Stimulated activated CD8-positive, alpha-beta memory T cell treated with anti-CD3 and anti-CD28 coated beads, Interleukin-12 subunit alpha, Interleukin-12 subunit beta, amount 100 ng/mL, for 1 hour (primary cell): ENCODE measurements around the gene ZNF710.

Experiments used
- DNase-seq: peaks from one replicate; pipeline ENCODE4 v3.0.0-alpha.2; 2020; ENCODE audit warnings: low read depth

ZNF710 gene

GRCh38 chr15:90019611-90020010, 18.5 kb downstream of the ZNF710 start:
- no peak for DNase-seq

GRCh38 chr15:90020021-90020735, 19.1 kb downstream of the ZNF710 start:
- no peak for DNase-seq

GRCh38 chr15:90020936-90021507, 19.9 kb downstream of the ZNF710 start:
- no peak for DNase-seq

GRCh38 chr15:90022345-90022744, 21.2 kb downstream of the ZNF710 start:
- DNase-seq: no peak

- DNase-seq: no peak
These were observed 22.0 kb downstream of the ZNF710 start for GRCh38 chr15:90022905-90023700.

- DNase-seq: no peak
These were observed 23.3 kb downstream of the ZNF710 start for GRCh38 chr15:90024406-90024805.

GRCh38 chr15:90025489-90026033, 24.4 kb downstream of the ZNF710 start:
- no peak for DNase-seq

- DNase-seq: no peak
These were observed 27.3 kb downstream of the ZNF710 start for GRCh38 chr15:90028376-90028944.

GRCh38 chr15:90029024-90029423, 27.9 kb downstream of the ZNF710 start:
- no peak for DNase-seq

GRCh38 chr15:90030376-90030775, 29.3 kb downstream of the ZNF710 start:
- DNase-seq: no peak

- DNase-seq: no peak
These were observed 30.2 kb downstream of the ZNF710 start for GRCh38 chr15:90031231-90031791.

GRCh38 chr15:90033006-90033405, 31.9 kb downstream of the ZNF710 start:
- no peak for DNase-seq

- DNase-seq: no peak
These were observed 32.3 kb downstream of the ZNF710 start for GRCh38 chr15:90033448-90033847.

GRCh38 chr15:90035095-90035839, 34.1 kb downstream of the ZNF710 start:
- no peak for DNase-seq

- DNase-seq: no peak
These were observed 34.7 kb downstream of the ZNF710 start for GRCh38 chr15:90035840-90036230.

- no peak for DNase-seq
These were observed 35.2 kb downstream of the ZNF710 start for GRCh38 chr15:90036343-90036742.

GRCh38 chr15:90036806-90037510, 35.8 kb downstream of the ZNF710 start:
- DNase-seq: no peak

- DNase-seq: no peak
These were observed 36.4 kb downstream of the ZNF710 start for GRCh38 chr15:90037511-90037860.

- no peak for DNase-seq
These were observed 37.0 kb downstream of the ZNF710 start for GRCh38 chr15:90037961-90038631.

- DNase-seq: no peak
These were observed 37.5 kb downstream of the ZNF710 start for GRCh38 chr15:90038632-90039095.
